Measurements from ENCODE around the gene ISCA2.

ISCA2 gene

DNA sequence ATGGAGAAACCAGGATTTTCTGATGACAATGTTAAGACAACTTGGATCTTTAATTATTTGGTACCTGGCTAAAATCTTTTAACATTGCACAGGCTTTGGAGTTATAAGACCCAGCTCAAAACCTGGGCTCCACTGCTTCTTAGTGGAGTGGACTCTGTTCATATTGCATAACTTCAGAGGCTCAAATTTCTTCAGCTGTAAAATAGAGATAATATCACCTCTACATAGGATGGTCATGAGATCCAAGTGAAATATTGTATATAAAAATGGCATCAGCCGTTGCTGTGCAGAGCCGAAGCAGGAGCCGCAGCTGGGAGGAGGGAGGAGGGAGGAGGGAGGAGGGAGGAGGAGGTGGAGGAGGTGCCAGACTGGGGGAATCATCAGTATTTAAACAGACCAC lies 11.0 kb upstream of the ISCA2 start:
- DNase-seq (ENCODE audit: low read depth in 1 of 2, low spot score in 1 of 2) = no peak

DNA sequence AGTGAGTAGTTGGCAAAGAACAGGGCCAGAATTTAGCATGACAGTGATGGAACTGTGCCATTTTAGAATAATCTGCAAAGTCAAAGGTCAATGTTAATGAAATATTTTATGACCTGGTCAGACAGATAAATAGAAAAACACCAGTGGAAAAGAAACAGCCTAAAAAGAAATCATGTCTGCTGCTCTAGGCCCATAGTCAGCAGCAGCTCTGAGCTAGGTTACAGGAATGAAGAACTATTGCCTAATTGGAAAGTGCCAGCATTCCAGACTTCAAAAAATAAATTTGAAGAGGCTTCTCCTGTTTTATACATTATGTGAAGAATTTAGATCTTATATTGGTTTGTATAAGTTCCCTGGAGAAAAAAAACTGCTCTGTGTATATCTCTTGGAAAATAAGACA lies 10.2 kb upstream of the ISCA2 start:
- DNase-seq (ENCODE audit: low read depth in 1 of 2, low spot score in 1 of 2) = no peak

DNA sequence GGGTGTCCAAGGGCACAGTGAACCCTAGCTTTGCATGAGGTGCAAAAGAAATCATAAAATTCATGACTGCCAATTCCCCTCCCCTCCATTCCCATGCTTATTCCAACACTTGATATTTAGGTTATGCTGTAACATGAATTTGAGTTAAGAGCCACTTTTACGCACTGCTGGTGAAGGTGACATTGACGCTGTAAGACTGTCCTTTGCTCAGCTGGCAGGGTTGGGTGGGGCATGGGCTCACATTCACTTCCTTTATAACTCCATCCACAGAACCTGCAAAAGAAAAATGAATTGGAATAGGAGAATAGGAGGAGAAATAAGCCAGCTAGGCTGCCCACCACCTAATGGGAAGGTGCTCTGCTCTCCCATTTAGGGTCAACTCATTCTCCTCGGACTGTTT lies 7.4 kb upstream of the ISCA2 start:
- no peak for DNase-seq (ENCODE audit: low read depth in 1 of 2, low spot score in 1 of 2)

DNA sequence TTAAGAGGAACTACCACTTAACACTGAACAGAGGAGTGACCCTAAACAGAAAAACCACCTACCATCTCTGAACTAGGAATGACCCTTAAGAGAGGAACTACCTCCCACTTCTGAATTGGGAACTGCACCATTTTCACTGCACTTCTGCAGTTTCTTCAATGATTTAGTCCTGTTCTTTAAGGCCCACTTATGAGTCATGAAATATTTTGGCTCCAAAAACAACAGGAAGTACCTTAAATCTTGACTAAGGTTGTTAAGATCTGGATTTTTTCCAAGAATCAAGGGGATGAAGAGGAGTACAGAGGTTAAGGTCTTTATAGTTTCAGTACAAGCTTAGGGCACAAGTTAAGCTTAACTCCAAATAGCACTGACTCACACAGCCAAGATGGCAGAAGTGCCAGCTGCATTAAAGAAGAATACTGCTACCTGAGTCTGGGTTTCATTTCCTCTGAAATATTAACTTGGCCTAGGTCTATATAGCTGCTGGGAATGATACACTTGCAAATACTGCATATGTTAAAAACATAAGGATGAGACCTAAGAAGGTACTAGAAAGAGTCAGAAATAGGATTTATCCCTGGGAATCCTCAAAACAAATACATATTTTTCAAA lies 4.7 kb upstream of the ISCA2 start:
- DNase-seq (ENCODE audit: low read depth in 1 of 2, low spot score in 1 of 2) = no peak

DNA sequence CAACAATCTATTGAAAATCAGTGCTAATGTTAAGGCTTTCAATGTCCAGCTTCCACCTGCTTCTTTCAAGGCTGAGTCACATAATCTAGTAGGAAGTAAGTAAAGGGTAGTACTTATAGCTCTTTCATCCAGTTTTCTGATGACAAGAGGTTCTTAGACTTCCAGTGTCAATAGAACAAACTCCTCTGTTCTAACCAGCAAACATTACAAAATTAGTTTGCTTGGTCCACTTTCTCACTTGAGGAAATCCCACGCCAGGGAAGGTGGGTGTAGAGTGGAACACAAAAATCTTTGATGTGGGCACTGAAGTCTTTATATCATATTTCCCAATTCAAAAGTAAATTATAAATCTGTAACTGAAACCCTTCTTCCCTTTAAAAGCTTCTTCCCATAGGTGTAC lies 3.1 kb upstream of the ISCA2 start:
- no peak for DNase-seq (ENCODE audit: low read depth in 1 of 2, low spot score in 1 of 2)

DNA sequence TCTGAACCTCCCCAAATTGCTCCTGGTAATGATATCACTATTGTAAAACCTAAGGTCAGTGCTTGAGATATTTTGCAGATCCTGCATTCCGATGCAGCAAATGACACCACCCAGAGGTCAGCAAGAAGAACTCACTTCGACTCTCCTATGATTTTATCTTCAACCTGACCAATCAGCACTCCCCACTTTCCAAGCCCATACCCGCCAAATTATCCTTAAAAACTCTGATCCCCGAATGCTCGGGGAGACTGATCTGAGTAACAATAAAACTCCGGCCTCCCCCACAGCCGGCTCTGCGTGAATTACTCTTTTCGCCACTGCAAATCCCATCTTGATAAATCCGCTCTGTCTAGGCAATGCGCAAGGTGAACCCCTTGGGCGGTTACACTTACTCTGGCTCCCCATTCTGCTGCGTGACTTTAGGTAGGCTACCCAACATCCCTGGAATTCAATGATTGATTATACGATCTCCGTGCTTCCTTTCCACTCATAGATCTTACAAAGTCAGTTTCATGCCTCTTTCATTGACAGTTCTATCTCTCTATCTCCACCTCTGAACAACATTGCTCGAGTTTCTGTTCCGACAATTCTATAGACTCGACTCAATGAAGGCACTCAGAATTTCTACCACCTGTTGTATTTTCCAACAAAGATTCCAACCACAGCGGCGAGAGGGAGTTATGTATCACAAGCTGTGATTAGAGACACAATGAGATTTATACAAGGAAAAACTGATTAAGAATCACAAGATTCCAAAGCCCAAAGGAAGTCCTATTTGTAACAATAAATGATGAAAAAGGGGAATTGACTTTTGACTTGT lies 1.4 kb upstream of the ISCA2 start:
- DNase-seq (ENCODE audit: low read depth in 1 of 2, low spot score in 1 of 2) = no peak

DNA sequence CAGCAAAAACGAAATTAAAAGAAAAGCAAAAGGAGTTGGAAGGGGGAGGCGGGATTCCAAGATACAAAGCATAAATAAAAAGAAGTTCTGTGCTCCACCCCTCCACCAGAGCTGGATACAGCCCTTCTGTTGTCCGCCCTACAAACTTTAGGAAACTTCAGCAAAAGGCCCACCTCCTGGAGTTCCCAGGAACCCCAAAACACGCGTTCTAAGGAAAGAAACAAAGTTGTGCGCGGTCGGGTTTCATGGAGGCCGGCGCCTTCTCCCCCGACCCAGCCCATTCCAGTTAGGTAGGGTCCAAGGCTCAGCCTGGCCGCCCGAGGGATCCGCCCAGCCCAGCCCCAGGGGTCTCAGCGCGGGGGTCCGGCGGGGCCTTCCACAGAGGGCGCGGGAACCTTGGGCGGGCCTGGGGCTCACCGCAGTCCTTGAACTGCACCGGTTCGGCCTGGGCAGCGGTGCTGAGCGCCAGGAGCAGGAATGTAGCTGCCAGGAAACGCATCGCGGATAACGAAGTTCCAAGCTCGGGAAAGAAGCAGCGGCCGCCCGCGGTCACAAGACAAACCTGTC lies 706 bp upstream of the ISCA2 start, which contains the start of gene NPC2:
Gene NPC2, minus strand, starts transcription at position 530 of the 567 bp plus-strand sequence. Its CDS starts 31 bp downstream, at position 499.
- DNase-seq (ENCODE audit: low read depth in 1 of 2, low spot score in 1 of 2) = no peak

GRCh38 chr14:74495356-74495755 lies 1.8 kb downstream of the ISCA2 start:
- no peak for DNase-seq (ENCODE audit: low read depth in 1 of 2, low spot score in 1 of 2)

DNA sequence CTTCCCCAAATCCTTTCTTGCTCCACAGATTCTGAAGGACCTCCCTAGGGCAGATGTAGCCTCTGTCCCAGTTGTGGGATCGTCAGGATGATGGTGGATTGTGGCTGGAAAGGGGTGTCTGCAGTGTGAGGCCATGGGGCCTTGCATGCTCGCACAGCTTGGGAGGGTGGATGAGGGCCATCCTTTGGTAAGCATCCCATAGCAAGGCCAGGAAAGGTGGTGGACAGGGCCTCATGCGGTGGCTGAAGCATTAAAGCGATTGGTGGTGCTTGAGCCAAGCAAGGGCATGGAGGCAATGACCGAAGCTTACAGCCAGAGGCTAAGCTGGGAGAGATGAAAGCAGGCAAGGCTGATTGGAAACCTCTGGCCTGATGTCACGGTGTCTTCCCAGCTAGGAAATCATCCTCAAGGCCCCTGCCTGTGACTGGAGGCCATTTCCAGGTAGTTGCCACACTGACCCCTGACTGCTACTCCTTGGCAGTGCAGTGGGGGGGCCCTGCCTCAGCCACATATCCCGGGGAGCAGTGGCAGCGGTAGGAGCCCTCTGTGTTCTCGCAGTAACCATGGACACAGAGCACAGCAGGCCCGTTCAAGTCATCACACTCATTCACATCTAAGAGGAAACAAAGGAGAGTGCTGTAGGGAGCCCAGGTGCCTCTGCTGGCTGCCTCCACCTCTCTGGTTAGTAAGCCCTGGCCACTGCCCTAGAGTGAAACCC lies 7.0 kb downstream of the ISCA2 start:
- no peak for DNase-seq (ENCODE audit: low read depth in 1 of 2, low spot score in 1 of 2)

DNA sequence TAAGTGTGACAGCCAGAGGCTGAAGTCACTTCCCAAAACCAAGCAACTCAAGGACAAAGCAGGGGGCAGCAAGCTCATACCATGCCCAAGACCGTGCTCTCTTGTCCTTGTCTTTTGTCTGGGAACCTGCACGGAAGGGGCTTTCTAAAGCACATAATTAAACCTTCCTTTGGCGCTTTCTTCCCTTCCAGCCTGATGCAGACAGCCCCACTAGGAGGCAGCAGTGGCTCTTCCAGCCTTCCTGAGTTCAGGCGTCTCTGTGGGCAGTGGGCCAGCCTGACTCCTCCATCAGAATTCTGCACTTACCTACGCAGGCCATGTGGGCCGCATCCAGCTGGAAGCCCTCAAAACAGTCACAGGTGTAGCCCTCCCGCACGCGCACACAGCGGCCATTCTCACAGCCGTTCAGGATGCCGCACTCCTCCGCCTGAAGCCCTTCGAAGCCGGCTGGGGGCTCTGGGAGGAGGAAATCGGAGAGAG lies 7.6 kb downstream of the ISCA2 start:
- DNase-seq (ENCODE audit: low read depth in 1 of 2, low spot score in 1 of 2) = no peak

DNA sequence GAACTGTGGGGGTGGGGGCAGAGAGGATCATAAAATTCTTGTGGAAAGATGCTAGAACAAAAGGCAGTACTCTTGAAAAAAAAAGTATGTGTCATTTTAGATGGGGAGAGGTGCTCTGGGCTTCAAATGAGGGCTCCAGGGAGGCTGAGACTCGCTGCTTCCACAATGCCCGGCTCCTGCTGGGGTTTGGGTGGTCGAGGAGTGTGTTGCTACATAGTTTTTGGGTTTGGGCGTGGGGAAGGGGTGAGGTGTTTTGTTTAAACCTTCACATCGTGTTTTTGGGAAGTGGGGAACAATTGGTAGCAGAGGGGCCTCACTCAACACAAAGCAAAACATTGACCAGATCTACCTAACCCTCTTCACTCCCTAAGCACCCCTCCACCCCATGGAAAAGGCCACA lies 8.1 kb downstream of the ISCA2 start:
- DNase-seq (ENCODE audit: low read depth in 1 of 2, low spot score in 1 of 2) = no peak

- no peak for DNase-seq (ENCODE audit: low read depth in 1 of 2, low spot score in 1 of 2)
These were observed 8.9 kb downstream of the ISCA2 start for GRCh38 chr14:74502236-74503019.

- DNase-seq (ENCODE audit: low read depth in 1 of 2, low spot score in 1 of 2) = no peak
These were observed 9.8 kb downstream of the ISCA2 start for GRCh38 chr14:74503291-74503937.

- DNase-seq (ENCODE audit: low read depth in 1 of 2, low spot score in 1 of 2) = no peak
These were observed 10.4 kb downstream of the ISCA2 start for GRCh38 chr14:74503938-74504335.

DNA sequence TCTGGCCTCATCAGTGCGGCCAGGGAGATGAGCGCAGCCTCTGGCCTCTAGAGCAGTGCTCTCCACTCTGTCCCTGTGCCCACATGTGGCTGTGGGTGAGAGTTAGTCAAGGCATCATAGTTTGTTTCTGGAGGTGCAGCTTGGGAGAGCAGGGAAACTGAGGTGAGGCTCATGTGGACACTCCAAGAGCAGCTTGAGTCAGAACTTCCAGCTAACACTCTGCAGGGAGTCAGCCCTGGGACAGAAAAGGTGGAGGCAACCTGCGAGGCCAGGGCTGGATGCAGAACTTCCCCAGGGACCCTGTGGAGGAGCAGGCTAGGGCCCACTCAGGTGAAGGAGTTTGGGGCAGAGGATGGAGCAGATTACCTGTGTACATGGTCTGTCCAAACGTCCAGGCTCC lies 10.8 kb downstream of the ISCA2 start:
- no peak for DNase-seq (ENCODE audit: low read depth in 1 of 2, low spot score in 1 of 2)

DNA sequence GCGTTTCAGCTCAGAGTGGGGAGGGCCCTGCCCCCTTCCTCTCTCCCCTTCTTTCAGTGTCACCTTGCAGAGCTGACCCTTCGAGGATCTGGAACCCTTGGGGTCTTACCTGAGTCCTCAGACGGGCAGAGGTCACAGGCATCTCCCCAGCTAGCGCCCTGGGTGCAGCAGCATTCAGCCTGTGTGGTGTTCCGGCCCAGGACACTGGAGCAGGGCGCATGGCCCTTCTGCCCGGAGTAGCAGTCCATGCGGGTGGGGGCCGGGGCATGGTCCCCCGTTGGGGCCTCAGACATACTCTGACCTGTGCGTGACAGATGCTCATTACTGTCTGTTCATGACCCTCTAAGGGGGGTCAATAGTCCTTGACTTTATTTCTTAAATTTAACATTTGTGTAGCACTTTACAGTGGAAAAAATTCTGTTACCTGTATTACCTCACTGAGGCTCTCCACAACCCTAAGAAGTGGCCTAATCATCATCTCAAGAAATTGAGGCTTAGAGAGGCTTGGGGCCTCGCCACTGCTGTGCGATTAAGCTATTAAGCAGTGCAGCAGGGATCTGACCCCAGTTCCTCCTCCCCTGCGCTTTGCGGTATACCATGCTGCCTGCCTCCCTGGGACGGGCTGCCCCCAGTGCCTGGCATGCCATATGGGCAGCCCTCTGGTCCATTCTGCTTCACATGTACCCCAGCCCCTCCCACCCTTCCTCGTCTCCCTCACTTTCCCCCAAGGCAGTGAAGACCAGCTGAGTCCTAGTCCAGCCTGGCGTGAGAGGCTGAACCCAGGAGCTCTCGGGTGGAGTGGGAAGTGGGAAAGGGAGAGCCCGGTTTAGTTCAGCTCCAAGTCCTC lies 11.5 kb downstream of the ISCA2 start:
- DNase-seq (ENCODE audit: low read depth in 1 of 2, low spot score in 1 of 2) = no peak

- DNase-seq (ENCODE audit: low read depth in 1 of 2, low spot score in 1 of 2) = no peak
These were observed 12.3 kb downstream of the ISCA2 start for GRCh38 chr14:74505831-74506230.

- DNase-seq (ENCODE audit: low read depth in 1 of 2, low spot score in 1 of 2) = no peak
These were observed 12.9 kb downstream of the ISCA2 start for GRCh38 chr14:74506411-74506851.

DNA sequence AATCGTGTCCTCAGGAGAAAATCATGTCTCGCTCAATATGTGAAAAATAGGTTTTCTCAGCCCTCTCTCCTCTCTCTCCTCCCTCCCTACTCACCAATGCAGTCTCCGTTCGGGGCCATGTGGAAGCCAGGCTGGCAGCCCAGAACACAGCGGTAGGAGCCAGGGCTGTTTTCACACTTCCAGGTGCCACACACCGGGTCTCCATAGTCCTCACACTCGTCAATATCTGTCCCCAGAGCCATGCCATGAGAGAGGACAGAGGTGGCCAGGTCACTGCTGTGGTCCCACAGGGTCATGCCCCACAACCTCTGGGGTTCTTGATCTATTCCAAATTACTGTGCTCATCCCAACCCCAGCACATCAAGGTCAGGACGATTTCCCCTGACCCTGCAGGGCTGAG lies 13.5 kb downstream of the ISCA2 start:
- no peak for DNase-seq (ENCODE audit: low read depth in 1 of 2, low spot score in 1 of 2)
